ENCODE data around the gene CCZ1B.
"Not testable (repeated sequence)": the region's sequence is repeated elsewhere in the genome, so short reads cannot be mapped to it uniquely, and the experiment has no call there.

GRCh38 chr7:6842278-6842921, 16.3 kb upstream of the CCZ1B start:
- TF ChIP-seq, protein P1, sequence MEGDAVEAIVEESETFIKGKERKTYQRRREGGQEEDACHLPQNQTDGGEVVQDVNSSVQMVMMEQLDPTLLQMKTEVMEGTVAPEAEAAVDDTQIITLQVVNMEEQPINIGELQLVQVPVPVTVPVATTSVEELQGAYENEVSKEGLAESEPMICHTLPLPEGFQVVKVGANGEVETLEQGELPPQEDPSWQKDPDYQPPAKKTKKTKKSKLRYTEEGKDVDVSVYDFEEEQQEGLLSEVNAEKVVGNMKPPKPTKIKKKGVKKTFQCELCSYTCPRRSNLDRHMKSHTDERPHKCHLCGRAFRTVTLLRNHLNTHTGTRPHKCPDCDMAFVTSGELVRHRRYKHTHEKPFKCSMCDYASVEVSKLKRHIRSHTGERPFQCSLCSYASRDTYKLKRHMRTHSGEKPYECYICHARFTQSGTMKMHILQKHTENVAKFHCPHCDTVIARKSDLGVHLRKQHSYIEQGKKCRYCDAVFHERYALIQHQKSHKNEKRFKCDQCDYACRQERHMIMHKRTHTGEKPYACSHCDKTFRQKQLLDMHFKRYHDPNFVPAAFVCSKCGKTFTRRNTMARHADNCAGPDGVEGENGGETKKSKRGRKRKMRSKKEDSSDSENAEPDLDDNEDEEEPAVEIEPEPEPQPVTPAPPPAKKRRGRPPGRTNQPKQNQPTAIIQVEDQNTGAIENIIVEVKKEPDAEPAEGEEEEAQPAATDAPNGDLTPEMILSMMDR (conservative IDR thresholded peaks at IDR 0.05): not testable (repeated sequence)
- TF ChIP-seq ZFX (IDR thresholded peaks at IDR 0.05): not testable (repeated sequence)
